Breast epithelium (tissue), 3 donors: ENCODE results near the gene CLDN1.

ENCODE experiments used
- CTCF ChIP-seq, 3 donors: fragments of 450-650 bp; IDR thresholded peaks; one replicate each; pipeline ENCODE4 v1.5.1; 2016 to 2017; ENCODE audit warnings: antibody characterized with exemption in 3 of 3, mild to moderate bottlenecking in 3 of 3, moderate library complexity in 3 of 3
- POLR2A ChIP-seq: fragments of 450-650 bp; IDR thresholded peaks from one replicate; pipeline ENCODE4 v1.6.1; 2016; ENCODE audit warnings: antibody characterized with exemption, mild to moderate bottlenecking, moderate library complexity

GRCh38 chr3:190369668-190370295 lies 47.5 kb upstream of the CLDN1 start:
- TF ChIP-seq CTCF (IDR thresholded peaks at IDR 0.05), result no peak
- no peak for TF ChIP-seq POLR2A
